ENCODE measurements around the gene BCL2L15.

BCL2L15 gene
- total RNA-seq = 1.1 to 2.6 (median 1.6) reads per million in 4 donors

- DNase-seq = no peak
Measured at GRCh38 chr1:113887402-113888175, at the start of gene BCL2L15. Gene BCL2L15 (minus strand): TSS chr1:113887581. CDS start chr1:113887375, 206 bp downstream.

GRCh38 chr1:113937146-113937545 is 49.8 kb upstream of the BCL2L15 start:
- DNase-seq = no peak

DNA sequence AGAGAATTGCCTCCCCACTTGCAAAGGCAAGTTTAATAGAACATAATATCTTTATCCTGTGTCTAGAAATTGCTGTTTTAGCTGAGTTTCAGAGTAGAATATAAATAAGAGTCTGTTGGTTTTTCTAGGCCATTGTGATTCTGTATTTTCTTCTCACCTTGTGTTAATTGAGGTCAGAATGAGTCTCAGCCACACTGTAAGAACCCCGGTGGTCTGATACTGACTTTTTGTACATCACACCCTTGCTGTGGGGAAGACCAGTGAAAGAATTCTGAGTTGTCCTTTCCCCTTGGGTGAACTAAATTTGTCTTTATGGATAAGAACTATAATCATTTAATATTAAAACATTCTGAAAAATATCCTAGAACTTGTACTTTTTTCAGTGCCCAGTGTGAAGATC is 48.6 kb upstream of the BCL2L15 start:
- no peak for DNase-seq

GRCh38 chr1:113935176-113935575 is 47.8 kb upstream of the BCL2L15 start:
- no peak for DNase-seq

DNA sequence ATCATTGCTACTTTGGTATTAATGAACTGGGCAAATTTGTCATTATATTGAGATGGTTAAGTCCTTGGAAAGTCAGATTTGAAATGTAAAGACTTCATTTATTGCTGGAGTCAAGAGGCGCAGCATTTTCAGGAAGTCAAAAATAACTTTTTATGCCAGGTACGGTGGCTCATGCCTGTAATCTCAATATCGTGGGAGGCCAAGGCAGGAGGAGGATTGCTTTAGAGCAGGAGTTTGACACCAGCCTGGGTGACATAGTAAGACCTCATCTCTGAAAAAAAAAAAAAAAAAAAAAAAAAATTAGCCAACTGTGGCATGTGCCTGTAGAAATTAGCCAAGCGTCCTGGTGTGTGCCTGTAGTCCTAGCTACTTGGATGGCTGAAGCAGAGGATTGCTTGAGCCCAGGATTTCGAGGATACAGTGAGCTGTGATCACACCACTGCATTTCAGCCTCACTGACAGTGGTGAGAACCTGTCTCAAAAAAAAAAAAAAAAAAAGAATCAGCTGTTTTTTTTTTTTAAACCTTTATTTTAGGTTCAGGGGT is 47.2 kb upstream of the BCL2L15 start:
- no peak for DNase-seq

- no peak for DNase-seq
Measured at GRCh38 chr1:113934006-113934405, 46.6 kb upstream of the BCL2L15 start.

GRCh38 chr1:113931451-113931851 is 44.1 kb upstream of the BCL2L15 start:
- peak in 1 of 5 donors; percentile 31 for DNase-seq

DNA sequence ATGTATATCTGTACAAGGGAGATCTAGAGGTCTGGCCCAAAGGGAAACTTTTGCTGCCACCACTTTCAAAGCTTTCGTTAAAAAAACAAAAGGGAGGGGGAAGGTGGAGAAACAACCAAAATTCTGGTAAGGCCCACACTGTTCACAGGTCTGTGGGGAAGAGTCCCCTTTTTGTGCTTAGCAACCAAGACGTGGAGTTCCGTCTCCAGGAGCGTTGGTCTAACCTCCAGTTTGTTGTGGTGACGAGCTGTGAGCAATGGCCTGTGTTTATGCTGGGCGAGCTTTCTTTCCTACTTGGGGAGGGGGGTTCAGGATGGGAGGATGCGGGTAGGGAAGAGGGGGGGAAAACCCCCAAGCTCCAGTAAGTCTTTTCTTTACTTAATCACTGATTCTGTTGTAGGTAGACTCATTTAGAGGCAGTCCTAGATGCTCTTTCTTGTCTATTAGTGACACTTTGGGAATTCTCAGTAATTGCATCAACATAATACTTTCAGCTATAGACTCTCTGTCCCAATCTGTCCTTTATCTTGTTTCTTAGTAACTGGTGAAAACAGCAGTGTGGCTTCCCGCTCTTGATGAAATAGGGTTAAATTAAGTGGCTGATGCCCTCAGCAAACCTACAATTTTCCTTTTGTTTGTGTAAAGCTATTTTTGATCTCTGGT is 43.2 kb upstream of the BCL2L15 start:
- DNase-seq = peak; percentile 53 to 75 (median 69)

- DNase-seq = peak; percentile 54 to 73 (median 69)
Measured at GRCh38 chr1:113929750-113930498, 42.5 kb upstream of the BCL2L15 start.

DNA sequence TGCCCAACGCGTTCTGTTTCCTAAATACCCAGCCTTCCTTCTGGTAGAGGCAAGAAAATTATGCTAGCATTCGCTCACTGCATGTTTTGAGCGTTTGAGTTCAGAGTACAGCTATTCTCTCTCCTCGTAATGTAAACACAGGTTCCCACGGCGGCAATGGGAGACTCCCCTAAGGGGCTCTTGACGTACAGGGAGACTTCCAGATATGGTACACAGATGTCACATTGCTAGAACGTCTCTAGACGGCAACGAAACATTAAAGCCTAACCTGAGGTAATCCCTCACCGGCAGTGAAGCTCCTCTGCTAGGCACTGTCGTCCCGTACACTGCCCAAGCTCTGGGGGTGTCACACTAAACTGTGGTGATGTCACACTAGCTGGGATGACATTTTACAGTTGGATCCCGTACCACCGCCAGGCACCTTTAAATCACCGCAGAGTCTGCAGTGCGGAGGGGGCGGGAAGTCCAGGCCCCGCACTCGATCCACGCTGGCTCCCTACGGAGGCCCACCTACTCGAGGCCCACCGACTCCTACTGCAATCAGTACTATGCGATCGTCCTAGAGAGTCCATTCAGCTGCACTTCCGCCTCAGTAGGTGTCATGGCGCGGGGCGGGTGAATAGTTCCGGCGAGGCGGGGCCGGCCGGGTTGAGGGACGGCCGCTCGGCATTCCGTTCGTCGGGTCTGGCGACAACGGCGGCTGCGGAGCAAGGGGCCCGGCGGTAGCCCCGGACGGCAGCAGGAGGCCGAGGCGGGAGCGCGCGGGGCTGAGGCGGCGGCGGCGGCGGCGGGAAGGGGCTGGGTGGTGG is 41.8 kb upstream of the BCL2L15 start, which contains the start of gene HIPK1:
TSS of gene HIPK1 (plus strand) at position 384 of the 809 bp plus-strand sequence.
- DNase-seq = peak; percentile 78 to 92 (median 89)

- DNase-seq = no peak
Measured at GRCh38 chr1:113928187-113928930, 41.0 kb upstream of the BCL2L15 start.

- no peak for DNase-seq
Measured at GRCh38 chr1:113924473-113924872, 37.1 kb upstream of the BCL2L15 start.

DNA sequence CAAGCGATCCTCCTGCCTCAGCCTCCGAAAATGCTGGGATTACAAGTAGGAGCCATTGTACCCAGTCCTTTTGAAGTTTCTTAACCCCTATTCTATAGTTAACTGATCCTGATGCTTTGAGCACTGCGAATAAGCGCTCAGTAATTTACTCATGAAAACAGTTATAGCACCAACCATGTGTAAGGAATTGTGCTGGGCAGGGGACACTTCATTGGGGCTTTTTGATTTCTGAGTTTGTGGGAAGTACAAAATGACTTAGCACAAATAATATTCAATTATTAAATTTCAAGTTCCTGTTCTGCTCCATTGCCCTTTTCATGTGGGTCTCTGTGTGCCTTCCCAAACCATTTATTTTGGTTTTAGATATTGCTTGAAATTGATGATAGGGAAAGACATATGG is 35.6 kb upstream of the BCL2L15 start:
- no peak for DNase-seq

- DNase-seq = no peak
Measured at GRCh38 chr1:113918243-113918642, 30.9 kb upstream of the BCL2L15 start.

GRCh38 chr1:113917400-113918082 is 30.2 kb upstream of the BCL2L15 start:
- no peak for DNase-seq

GRCh38 chr1:113916974-113917373 is 29.6 kb upstream of the BCL2L15 start:
- DNase-seq = no peak

DNA sequence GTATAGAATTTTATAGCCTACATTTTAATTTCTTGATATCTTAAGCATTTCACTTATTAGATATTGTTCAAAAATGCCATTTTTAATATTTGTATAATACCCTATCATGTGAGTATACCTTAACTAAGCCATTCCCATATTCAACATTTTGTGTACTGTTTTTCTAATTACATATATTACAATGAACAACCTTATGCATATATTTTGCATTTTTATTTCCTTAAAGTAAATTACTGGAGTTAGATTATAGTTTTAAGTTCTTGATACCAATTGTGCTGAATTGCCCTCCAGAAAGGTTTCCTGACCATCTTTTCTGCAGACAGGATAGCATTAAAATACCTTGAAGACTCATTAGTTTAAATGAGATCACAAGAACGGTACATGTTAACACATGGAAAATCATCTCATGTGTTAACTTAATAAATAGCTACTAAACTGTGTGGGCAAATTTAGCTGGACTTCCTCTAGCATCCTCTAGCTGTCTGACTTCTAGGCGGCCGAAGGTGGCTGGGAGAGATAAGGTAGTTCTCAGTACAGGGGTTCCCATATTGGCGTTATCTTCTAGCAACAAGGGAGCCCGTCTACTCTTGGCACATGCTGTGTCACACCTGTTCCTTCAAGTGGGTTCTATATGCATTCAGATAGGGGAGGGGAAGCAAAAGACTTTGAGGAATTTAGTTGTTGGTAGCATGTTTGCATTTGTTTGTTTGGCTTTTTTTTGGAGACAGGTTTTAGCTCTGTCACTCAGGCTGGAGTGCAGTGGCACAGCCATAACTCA is 26.7 kb upstream of the BCL2L15 start:
- no peak for DNase-seq

DNA sequence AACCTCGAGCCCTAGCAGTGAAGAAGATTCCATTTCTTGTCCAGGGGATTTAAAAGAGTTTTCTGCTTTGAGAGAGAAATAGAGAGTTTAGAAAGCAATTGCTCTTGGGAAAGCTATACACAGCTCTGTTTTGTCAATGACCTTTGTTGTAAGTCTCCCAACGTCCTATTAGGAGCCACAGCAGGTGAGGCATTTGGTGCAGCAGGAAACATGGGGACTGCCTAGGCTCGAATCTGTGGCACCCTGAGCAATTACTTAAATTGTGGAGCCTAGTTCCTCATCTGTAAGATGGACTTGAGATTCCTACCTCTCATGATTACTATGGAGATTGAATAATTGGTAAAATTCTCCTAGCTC is 25.9 kb upstream of the BCL2L15 start:
- no peak for DNase-seq

DNA sequence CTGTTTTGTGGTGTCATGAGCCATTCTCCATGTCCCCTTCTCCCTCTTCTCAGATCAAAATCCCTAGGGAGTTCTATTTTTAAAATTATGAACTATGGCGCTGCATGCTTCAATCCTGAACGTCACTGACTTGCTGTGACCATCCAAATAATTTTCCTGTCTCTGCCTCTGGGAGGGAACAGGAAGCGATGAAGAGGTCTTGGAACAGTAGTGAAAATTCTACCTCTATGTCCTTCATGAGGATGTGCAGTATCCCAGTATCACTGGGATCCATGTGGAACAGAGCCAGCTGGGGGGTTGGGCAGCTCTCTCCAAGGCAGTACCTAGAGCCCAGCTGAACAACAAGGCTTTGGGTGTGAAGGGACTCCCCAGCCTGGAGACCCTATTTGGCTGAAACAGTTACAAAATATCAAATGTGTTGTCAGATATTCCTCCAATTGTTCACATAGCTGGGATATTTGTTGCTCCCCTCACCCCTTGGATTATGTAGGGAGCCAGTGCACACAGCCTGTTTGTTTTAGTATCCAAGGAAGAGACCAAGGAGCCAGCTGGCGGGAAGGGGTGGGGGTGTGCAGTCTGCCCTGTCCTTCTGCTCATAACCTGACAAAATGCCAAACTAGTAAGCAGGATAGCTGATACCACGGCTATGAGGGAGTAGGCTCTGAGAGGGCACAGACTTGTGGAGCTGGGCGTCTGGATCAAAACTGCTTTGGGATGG is 25.4 kb upstream of the BCL2L15 start:
- no peak for DNase-seq
